ENCODE data around the gene PAK4. TPM values are rescaled to one million over a fixed set of nuclear protein-coding genes. Genes with fewer than 3 reads are reported as not detected.

The PAK4 gene
- total RNA-seq, 1 experiment from 2014 or later = 63.1 TPM

DNA sequence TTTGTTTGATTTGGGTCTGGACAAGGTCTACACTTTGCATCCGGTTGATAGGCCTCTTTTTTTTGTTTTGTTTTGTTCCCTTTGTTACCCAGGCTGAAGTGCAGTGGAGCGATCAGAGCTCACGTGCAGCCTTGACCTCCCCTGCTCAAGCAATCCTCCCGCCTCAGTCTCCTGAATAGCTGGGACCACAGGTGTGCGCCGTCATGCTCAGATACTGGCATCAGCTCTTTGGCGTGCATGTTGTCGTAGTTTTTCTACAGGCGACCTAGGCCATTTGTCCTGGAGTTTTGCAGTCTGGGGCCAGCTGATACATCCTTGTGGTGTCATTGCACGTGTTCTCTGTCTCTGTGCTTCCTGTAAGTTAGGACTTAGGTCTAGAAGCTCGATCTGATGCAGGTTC, 16.3 kb downstream of the PAK4 start:
- Histone ChIP-seq H4K8ac (replicated peaks; ENCODE audit: insufficient read length, low read depth, low read length) (no peak overlapping the region), H3T11ph (ENCODE audit: low read length) (no peak overlapping the region), H3K9me3 (ENCODE audit: control insufficient read depth, low read depth, low read length) (no peaks in the 10 kb centered on the region), H2BK15ac (ENCODE audit: low read depth, low read length) (no peak overlapping the region), H3K27ac (ENCODE audit: insufficient read length, low read depth, low read length) (no peak overlapping the region), H3K18ac (ENCODE audit: insufficient read length, low read depth, low read length) (no peak overlapping the region), H4K20me1 (ENCODE audit: control insufficient read depth, insufficient read depth, insufficient read length) (peaks cover 2% of the 10 kb centered on the region), H2BK5ac (ENCODE audit: insufficient read length, low read length) (no peak overlapping the region), H2BK20ac (ENCODE audit: low read depth, low read length, poor library complexity, severe bottlenecking) (no peak overlapping the region), H4K5ac (ENCODE audit: insufficient read length, low read depth, low read length) (no peak overlapping the region), H3K14ac (ENCODE audit: insufficient read depth, low read length) (no peak overlapping the region), H3K9ac (ENCODE audit: extremely low read depth, insufficient read length, low read length) (no peak overlapping the region), H3K79me1 (ENCODE audit: insufficient read depth, low read depth, low read length, poor library complexity, severe bottlenecking) (no peaks in the 10 kb centered on the region), H3K4ac (ENCODE audit: low read depth, low read length) (no peak overlapping the region), H3K56ac (ENCODE audit: insufficient read length, low read depth, low read length) (no peak overlapping the region), H2AFZ (ENCODE audit: low read length) (no peak overlapping the region), H4K91ac (ENCODE audit: insufficient read length, low read depth, low read length) (no peak overlapping the region), H3K4me1 (ENCODE audit: insufficient read depth, low read length) (peaks cover 35% of the 10 kb centered on the region), H3K23me2 (ENCODE audit: insufficient read length, low read depth, low read length, poor library complexity, severe bottlenecking) (no peaks in the 10 kb centered on the region), H3K23ac (ENCODE audit: insufficient read length, low read depth, low read length) (no peak overlapping the region), H3K79me2 (ENCODE audit: insufficient read depth, low read length) (peaks cover 14% of the 10 kb centered on the region; the same call in 1 of the 2 replicates), H2AK5ac (ENCODE audit: insufficient read length, low read length) (no peak overlapping the region), H3K27me3 (ENCODE audit: insufficient read depth, low read length) (no peaks in the 10 kb centered on the region), H2BK12ac (ENCODE audit: insufficient read length, low read depth, low read length) (no peak overlapping the region), H2BK120ac (ENCODE audit: low read depth, low read length, poor library complexity, severe bottlenecking) (no peak overlapping the region), H3K4me2 (ENCODE audit: insufficient read depth, insufficient read length, low read length) (no peak overlapping the region)
- Mint-ChIP-seq H3K9me3 (no peaks in the 10 kb centered on the region), H3K27me3 (ENCODE audit: low read depth) (no peaks in the 10 kb centered on the region), H3K4me3 (peak overlapping the region in 1 of 2 experiments; percentile 53; a peak in 2 of 5 replicates), H3K4me1 (peaks cover 73 to 87% of the 10 kb centered on the region in 2 experiments), H3K36me3 (ENCODE audit: insufficient read depth in 1 of 3, low read depth in 3 of 3) (0 out of 7 replicates have a peak, but pooled peaks cover 0 to 4% (median 0%) of the 10 kb centered on the region in 3 experiments), H3K27ac (peak overlapping the region in 1 of 3 experiments; percentile 35; a peak in 1 of 7 replicates)
- WGBS (ENCODE audit: extremely low coverage, insufficient read length, low lambda C conversion rate) = no CpG with 5 or more reads among the region's 11 CpGs
- TF ChIP-seq, protein P1, sequence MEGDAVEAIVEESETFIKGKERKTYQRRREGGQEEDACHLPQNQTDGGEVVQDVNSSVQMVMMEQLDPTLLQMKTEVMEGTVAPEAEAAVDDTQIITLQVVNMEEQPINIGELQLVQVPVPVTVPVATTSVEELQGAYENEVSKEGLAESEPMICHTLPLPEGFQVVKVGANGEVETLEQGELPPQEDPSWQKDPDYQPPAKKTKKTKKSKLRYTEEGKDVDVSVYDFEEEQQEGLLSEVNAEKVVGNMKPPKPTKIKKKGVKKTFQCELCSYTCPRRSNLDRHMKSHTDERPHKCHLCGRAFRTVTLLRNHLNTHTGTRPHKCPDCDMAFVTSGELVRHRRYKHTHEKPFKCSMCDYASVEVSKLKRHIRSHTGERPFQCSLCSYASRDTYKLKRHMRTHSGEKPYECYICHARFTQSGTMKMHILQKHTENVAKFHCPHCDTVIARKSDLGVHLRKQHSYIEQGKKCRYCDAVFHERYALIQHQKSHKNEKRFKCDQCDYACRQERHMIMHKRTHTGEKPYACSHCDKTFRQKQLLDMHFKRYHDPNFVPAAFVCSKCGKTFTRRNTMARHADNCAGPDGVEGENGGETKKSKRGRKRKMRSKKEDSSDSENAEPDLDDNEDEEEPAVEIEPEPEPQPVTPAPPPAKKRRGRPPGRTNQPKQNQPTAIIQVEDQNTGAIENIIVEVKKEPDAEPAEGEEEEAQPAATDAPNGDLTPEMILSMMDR (conservative IDR thresholded peaks at IDR 0.05) = no peak
- no peak for DNase-seq

Measured in H9 (cell line).